H9 (cell line): ENCODE measurements around the gene LPO. TPM values are rescaled to one million over a fixed set of nuclear protein-coding genes. Genes with fewer than 3 reads are reported as not detected.

ENCODE experiments used
- DNase-seq: peaks from one replicate; pipeline ENCODE4 v3.0.0-alpha.2; 2017
- H2AFZ ChIP-seq: one replicate; pipeline ENCODE4 v1.6.1; 2013; ENCODE audit warnings: mild to moderate bottlenecking, low read length, control low read depth, moderate library complexity
- H2AK5ac ChIP-seq: 2 replicates; pipeline ENCODE4 v1.6.1; 2013; ENCODE audit warnings: low read length, control low read depth, mixed read lengths; ENCODE audit not compliant: insufficient read length
- H2BK120ac ChIP-seq: one replicate; pipeline ENCODE4 v1.6.1; 2013; ENCODE audit warnings: low read depth, mild to moderate bottlenecking, low read length, control low read depth, inconsistent platforms; ENCODE audit not compliant: poor library complexity, severe bottlenecking
- H2BK12ac ChIP-seq: 2 replicates; pipeline ENCODE4 v1.6.1; 2013; ENCODE audit warnings: low read length, control low read depth, mixed read lengths, low read depth; ENCODE audit not compliant: insufficient read length
- H2BK15ac ChIP-seq: 2 replicates; pipeline ENCODE4 v1.6.1; 2013; ENCODE audit warnings: low read depth, low read length, control low read depth
- H2BK20ac ChIP-seq: one replicate; pipeline ENCODE4 v1.6.1; 2013; ENCODE audit warnings: low read depth, mild to moderate bottlenecking, low read length, control low read depth, inconsistent platforms; ENCODE audit not compliant: poor library complexity, severe bottlenecking
- H2BK5ac ChIP-seq: 2 replicates; pipeline ENCODE4 v1.6.1; 2013; ENCODE audit warnings: low read length, control low read depth, mixed read lengths; ENCODE audit not compliant: insufficient read length
- H3K14ac ChIP-seq: 2 replicates; pipeline ENCODE4 v1.6.1; 2013; ENCODE audit warnings: low read length, control low read depth; ENCODE audit not compliant: insufficient read depth
- H3K18ac ChIP-seq: 2 replicates; pipeline ENCODE4 v1.6.1; 2013; ENCODE audit warnings: low read depth, mild to moderate bottlenecking, mixed read lengths, low read length, control low read depth; ENCODE audit not compliant: insufficient read length
- H3K23ac ChIP-seq: 2 replicates; pipeline ENCODE4 v1.6.1; 2013; ENCODE audit warnings: low read length, control low read depth, mixed read lengths, low read depth; ENCODE audit not compliant: insufficient read length
- H3K23me2 ChIP-seq: 2 replicates; pipeline ENCODE4 v1.6.1; 2013; ENCODE audit warnings: low read depth, mild to moderate bottlenecking, mixed read lengths, low read length, control low read depth; ENCODE audit not compliant: insufficient read length, poor library complexity, severe bottlenecking
- H3K27ac ChIP-seq: 2 replicates; pipeline ENCODE4 v1.5.1; 2013; ENCODE audit warnings: low read length, control low read depth, mixed read lengths, low read depth; ENCODE audit not compliant: insufficient read length
- H3K27me3 ChIP-seq: 2 replicates; pipeline ENCODE4 v1.6.1; 2013; ENCODE audit warnings: low read length, control low read depth, inconsistent platforms; ENCODE audit not compliant: insufficient read depth
- H3K4ac ChIP-seq: 2 replicates; pipeline ENCODE4 v1.6.1; 2013; ENCODE audit warnings: low read depth, mild to moderate bottlenecking, control low read depth, inconsistent platforms, low read length, moderate library complexity
- H3K4me1 ChIP-seq: 2 replicates; pipeline ENCODE4 v1.6.1; 2013; ENCODE audit warnings: low read length, control low read depth, inconsistent platforms; ENCODE audit not compliant: insufficient read depth
- H3K4me2 ChIP-seq: 2 replicates; pipeline ENCODE4 v1.6.1; 2013; ENCODE audit warnings: low read length, control low read depth, mixed read lengths; ENCODE audit not compliant: insufficient read length, insufficient read depth
- H3K56ac ChIP-seq: 2 replicates; pipeline ENCODE4 v1.6.1; 2013; ENCODE audit warnings: low read depth, mild to moderate bottlenecking, mixed read lengths, low read length, control low read depth; ENCODE audit not compliant: insufficient read length
- H3K79me1 ChIP-seq: 2 replicates; pipeline ENCODE4 v1.6.1; 2013; ENCODE audit warnings: low read depth, mild to moderate bottlenecking, moderate library complexity, low read length, control low read depth, inconsistent platforms; ENCODE audit not compliant: insufficient read depth, poor library complexity, severe bottlenecking
- H3K79me2 ChIP-seq: 2 replicates; pipeline ENCODE4 v1.6.1; 2013; ENCODE audit warnings: low read length, control low read depth, inconsistent platforms; ENCODE audit not compliant: insufficient read depth
- H3K9ac ChIP-seq: 2 replicates; pipeline ENCODE4 v1.6.1; 2013; ENCODE audit warnings: low read length, control low read depth, mixed read lengths; ENCODE audit not compliant: insufficient read length; ENCODE audit errors: extremely low read depth
- H3K9me3 ChIP-seq: one replicate; pipeline ENCODE4 v1.6.1; 2013; ENCODE audit warnings: low read depth, low read length, inconsistent platforms; ENCODE audit not compliant: control insufficient read depth
- H3T11ph ChIP-seq: one replicate; pipeline ENCODE4 v1.6.1; 2013; ENCODE audit warnings: mild to moderate bottlenecking, low read length, control low read depth, inconsistent platforms
- H4K20me1 ChIP-seq: one replicate; pipeline ENCODE4 v1.6.1; 2013; ENCODE audit not compliant: control insufficient read depth, insufficient read length, insufficient read depth
- H4K5ac ChIP-seq: 2 replicates; pipeline ENCODE4 v1.6.1; 2013; ENCODE audit warnings: low read depth, mild to moderate bottlenecking, mixed read lengths, low read length, control low read depth; ENCODE audit not compliant: insufficient read length
- H4K8ac ChIP-seq: replicated peaks from 2 replicates; pipeline ENCODE4 v1.6.1; 2013; ENCODE audit warnings: low read length, control low read depth, mixed read lengths, low read depth; ENCODE audit not compliant: insufficient read length
- H4K91ac ChIP-seq: 2 replicates; pipeline ENCODE4 v1.6.1; 2013; ENCODE audit warnings: low read depth, mild to moderate bottlenecking, moderate library complexity, mixed read lengths, low read length, control low read depth; ENCODE audit not compliant: insufficient read length
- H3K27ac Mint-ChIP-seq, 3 experiments: 2 replicates in 2 of 3; 3 replicates in 1 of 3; pipeline ENCODE4 v1.8.0; 2020 to 2021; ENCODE audit warnings: mixed read lengths in 3 of 3, mild to moderate bottlenecking in 1 of 3, moderate library complexity in 1 of 3
- H3K27me3 Mint-ChIP-seq: 2 replicates; pipeline ENCODE4 v1.8.0; 2021; ENCODE audit warnings: low read depth, mild to moderate bottlenecking, moderate library complexity, mixed read lengths
- H3K36me3 Mint-ChIP-seq, 3 experiments: 2 replicates in 2 of 3; 3 replicates in 1 of 3; pipeline ENCODE4 v1.8.0; 2020 to 2021; ENCODE audit warnings: low read depth in 3 of 3, mixed read lengths in 3 of 3; ENCODE audit not compliant: insufficient read depth in 1 of 3
- H3K4me1 Mint-ChIP-seq, 2 experiments: 2 replicates each; pipeline ENCODE4 v1.8.0; 2020; ENCODE audit warnings: mixed read lengths in 2 of 2
- H3K4me3 Mint-ChIP-seq, 2 experiments: 2 replicates in 1 of 2; 3 replicates in 1 of 2; pipeline ENCODE4 v1.8.0; 2020 to 2021; ENCODE audit warnings: mild to moderate bottlenecking in 2 of 2, mixed read lengths in 2 of 2, moderate library complexity in 1 of 2
- H3K9me3 Mint-ChIP-seq, 2 experiments: 2 replicates in 1 of 2; 3 replicates in 1 of 2; pipeline ENCODE4 v1.8.0; 2020; ENCODE audit warnings: mild to moderate bottlenecking in 2 of 2, mixed read lengths in 2 of 2, moderate library complexity in 1 of 2
- WGBS: extraction: QIAGEN DNeasy Blood & Tissue Kit; methylation state at CpG from one replicate; pipeline ENCODE4 v1.1.7; 2013; ENCODE audit warnings: missing lambda C conversion rate, low lambda C conversion rate, mixed read lengths; ENCODE audit not compliant: insufficient read length; ENCODE audit errors: extremely low coverage; 5-methylcytosine and 5-hydroxymethylcytosine counted together
- total RNA-seq: library from RNA; stranded (reverse); gene quantifications from 2 replicates; pipeline ENCODE4 v1.2.1, GENCODE V29; 2021
- TF ChIP-seq, protein P1 (sequence below): fragments of 200-600 bp; sonication (generic); conservative IDR thresholded peaks from 3 replicates; pipeline ENCODE4 v1.8.0; 2021; ENCODE audit warnings: antibody characterized with exemption, mild to moderate bottlenecking

Gene LPO
- total RNA-seq, 1 experiment from 2014 or later, result 0.17 TPM

DNA sequence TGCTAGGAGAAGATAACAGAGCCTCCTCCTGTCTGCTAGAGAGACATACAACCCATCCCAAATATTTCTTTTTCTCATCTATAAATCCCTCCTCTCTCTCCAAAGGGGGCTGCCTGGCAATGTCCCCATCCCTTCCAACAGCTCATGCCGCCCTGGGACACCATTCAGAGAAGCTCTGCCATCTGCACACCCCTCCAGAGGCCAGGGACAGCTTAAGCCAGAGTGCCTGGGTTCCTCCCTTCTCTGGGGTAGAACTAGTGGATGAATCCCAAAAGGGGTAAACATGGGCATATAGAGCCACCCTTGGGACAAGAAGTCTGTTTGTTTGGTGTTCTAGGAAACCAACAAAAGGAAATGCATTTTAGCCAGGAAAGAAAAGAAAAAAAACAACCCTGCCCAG is 2.6 kb upstream of the LPO start:
- WGBS, result no CpG with 5 or more reads among the region's 1 CpG
- Mint-ChIP-seq H3K36me3 (no peaks in the 10 kb centered on the region), H3K4me3 (no peak overlapping the region), H3K27me3 (peaks cover 74% of the 10 kb centered on the region), H3K27ac (no peak overlapping the region), H3K9me3 (no peaks in the 10 kb centered on the region), H3K4me1 (peaks cover 5 to 6% of the 10 kb centered on the region in 2 experiments; a peak in 3 of 4 replicates)
- Histone ChIP-seq H3K23me2 (no peaks in the 10 kb centered on the region), H3K9ac (no peak overlapping the region), H3K4me1 (no peaks in the 10 kb centered on the region), H3K14ac (no peak overlapping the region), H3K56ac (no peak overlapping the region), H3K79me2 (no peaks in the 10 kb centered on the region), H2AK5ac (no peak overlapping the region), H3K79me1 (no peaks in the 10 kb centered on the region), H3K4me2 (no peak overlapping the region), H4K5ac (no peak overlapping the region), H2AFZ (no peak overlapping the region), H3T11ph (no peak overlapping the region), H3K27ac (no peak overlapping the region), H4K20me1 (no peaks in the 10 kb centered on the region), H3K18ac (no peak overlapping the region), H2BK20ac (no peak overlapping the region), H2BK120ac (no peak overlapping the region), H2BK5ac (no peak overlapping the region), H2BK12ac (no peak overlapping the region), H3K4ac (no peak overlapping the region), H2BK15ac (no peak overlapping the region), H4K8ac (no peak overlapping the region), H3K23ac (no peak overlapping the region), H3K9me3 (no peaks in the 10 kb centered on the region), H3K27me3 (0 out of 2 replicates have a peak, but pooled peaks cover 2% of the 10 kb centered on the region), H4K91ac (no peak overlapping the region)
- DNase-seq, result no peak
- TF ChIP-seq, protein P1, sequence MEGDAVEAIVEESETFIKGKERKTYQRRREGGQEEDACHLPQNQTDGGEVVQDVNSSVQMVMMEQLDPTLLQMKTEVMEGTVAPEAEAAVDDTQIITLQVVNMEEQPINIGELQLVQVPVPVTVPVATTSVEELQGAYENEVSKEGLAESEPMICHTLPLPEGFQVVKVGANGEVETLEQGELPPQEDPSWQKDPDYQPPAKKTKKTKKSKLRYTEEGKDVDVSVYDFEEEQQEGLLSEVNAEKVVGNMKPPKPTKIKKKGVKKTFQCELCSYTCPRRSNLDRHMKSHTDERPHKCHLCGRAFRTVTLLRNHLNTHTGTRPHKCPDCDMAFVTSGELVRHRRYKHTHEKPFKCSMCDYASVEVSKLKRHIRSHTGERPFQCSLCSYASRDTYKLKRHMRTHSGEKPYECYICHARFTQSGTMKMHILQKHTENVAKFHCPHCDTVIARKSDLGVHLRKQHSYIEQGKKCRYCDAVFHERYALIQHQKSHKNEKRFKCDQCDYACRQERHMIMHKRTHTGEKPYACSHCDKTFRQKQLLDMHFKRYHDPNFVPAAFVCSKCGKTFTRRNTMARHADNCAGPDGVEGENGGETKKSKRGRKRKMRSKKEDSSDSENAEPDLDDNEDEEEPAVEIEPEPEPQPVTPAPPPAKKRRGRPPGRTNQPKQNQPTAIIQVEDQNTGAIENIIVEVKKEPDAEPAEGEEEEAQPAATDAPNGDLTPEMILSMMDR, result no peak
